ENCODE data around the gene COQ2. TPM values are rescaled to one million over a fixed set of nuclear protein-coding genes. Genes with fewer than 3 reads are reported as not detected.

The COQ2 gene
- polyA plus RNA-seq (2012; rRNA removed) = 14.8 and 15.6 TPM in 2 replicates
- polyA plus RNA-seq (2012; cell fraction: cytosol; rRNA removed) = 16.8 and 20.6 TPM in 2 replicates
- polyA plus RNA-seq (2012; cell fraction: nucleus; rRNA removed) = 4.8 and 7.6 TPM in 2 replicates

DNA sequence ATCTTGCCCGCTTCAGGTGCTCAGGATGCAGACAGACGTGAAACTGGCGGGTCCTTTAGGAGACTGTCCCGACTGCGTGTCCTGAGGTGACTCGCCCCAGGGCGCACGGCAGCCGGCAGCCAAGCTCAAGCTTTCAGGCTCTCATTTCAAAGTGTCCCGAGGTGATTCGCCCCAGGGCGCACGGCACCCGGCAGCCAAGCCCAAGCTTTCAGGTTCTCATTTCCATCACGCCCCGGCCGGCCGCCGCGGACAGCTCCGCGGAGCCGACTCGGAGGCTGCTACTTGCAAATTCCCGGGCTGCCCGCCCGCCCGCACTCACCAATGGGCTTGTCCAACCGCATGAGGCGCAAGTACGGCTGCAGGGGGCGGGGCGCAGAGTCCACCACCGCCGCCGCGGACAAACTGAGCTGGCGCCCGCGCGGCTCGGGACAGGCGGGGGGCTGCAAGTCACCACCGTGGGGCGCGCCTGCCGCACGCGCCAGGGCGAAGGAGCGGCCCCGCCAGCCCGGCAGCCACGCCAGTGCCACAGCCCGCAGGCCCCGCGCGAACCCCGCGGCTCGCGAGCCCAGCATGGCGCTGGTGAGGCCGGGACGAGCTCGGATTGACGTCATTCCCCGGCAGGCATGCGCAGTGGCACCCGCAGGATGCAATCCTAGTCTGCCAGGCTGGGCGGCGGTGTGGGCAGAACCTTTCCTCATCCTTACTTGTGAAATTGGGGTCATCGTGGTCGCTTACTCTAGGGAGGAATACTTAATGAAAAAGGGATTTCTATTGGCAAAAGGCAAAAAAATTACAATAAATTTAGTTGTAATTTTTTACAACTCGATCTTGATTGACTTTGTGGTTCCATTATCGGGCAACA, at the start of gene COQ2:
COQ2 (minus strand) TSS at position 606 of the 862 bp plus-strand sequence; CDS start at position 572, 34 bp downstream.
- TF ChIP-seq, protein P1, sequence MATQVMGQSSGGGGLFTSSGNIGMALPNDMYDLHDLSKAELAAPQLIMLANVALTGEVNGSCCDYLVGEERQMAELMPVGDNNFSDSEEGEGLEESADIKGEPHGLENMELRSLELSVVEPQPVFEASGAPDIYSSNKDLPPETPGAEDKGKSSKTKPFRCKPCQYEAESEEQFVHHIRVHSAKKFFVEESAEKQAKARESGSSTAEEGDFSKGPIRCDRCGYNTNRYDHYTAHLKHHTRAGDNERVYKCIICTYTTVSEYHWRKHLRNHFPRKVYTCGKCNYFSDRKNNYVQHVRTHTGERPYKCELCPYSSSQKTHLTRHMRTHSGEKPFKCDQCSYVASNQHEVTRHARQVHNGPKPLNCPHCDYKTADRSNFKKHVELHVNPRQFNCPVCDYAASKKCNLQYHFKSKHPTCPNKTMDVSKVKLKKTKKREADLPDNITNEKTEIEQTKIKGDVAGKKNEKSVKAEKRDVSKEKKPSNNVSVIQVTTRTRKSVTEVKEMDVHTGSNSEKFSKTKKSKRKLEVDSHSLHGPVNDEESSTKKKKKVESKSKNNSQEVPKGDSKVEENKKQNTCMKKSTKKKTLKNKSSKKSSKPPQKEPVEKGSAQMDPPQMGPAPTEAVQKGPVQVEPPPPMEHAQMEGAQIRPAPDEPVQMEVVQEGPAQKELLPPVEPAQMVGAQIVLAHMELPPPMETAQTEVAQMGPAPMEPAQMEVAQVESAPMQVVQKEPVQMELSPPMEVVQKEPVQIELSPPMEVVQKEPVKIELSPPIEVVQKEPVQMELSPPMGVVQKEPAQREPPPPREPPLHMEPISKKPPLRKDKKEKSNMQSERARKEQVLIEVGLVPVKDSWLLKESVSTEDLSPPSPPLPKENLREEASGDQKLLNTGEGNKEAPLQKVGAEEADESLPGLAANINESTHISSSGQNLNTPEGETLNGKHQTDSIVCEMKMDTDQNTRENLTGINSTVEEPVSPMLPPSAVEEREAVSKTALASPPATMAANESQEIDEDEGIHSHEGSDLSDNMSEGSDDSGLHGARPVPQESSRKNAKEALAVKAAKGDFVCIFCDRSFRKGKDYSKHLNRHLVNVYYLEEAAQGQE (IDR thresholded peaks at IDR 0.05; ENCODE audit: low read depth, low read length) = peak; percentile 83
- peak; percentile 3; the same call in 1 of the 2 replicates for TF ChIP-seq YY1 (IDR thresholded peaks at IDR 0.05; ENCODE audit: low read depth)
- peak; percentile 94 for TF ChIP-seq POLR2AphosphoS5 (IDR thresholded peaks at IDR 0.05; ENCODE audit: low read depth, low read length)
- no peak for TF ChIP-seq RCOR1 (IDR thresholded peaks at IDR 0.05; ENCODE audit: low read length)
- no peak for TF ChIP-seq JUND (IDR thresholded peaks at IDR 0.05)
- TF ChIP-seq, protein P2, sequence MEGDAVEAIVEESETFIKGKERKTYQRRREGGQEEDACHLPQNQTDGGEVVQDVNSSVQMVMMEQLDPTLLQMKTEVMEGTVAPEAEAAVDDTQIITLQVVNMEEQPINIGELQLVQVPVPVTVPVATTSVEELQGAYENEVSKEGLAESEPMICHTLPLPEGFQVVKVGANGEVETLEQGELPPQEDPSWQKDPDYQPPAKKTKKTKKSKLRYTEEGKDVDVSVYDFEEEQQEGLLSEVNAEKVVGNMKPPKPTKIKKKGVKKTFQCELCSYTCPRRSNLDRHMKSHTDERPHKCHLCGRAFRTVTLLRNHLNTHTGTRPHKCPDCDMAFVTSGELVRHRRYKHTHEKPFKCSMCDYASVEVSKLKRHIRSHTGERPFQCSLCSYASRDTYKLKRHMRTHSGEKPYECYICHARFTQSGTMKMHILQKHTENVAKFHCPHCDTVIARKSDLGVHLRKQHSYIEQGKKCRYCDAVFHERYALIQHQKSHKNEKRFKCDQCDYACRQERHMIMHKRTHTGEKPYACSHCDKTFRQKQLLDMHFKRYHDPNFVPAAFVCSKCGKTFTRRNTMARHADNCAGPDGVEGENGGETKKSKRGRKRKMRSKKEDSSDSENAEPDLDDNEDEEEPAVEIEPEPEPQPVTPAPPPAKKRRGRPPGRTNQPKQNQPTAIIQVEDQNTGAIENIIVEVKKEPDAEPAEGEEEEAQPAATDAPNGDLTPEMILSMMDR (IDR thresholded peaks at IDR 0.05) = 0 out of 2 replicates have a peak, but pooled peaks have one; percentile 20
- peak; percentile 83 for TF ChIP-seq TAF1 (IDR thresholded peaks at IDR 0.05; ENCODE audit: borderline replicate concordance, low read depth, low read length)
- TF ChIP-seq RFX5 (IDR thresholded peaks at IDR 0.05; ENCODE audit: low read length) = no peak
- TF ChIP-seq MXI1 (IDR thresholded peaks at IDR 0.05; ENCODE audit: low read depth, low read length) = peak; percentile 90
- peak; percentile 97 for TF ChIP-seq CHD2 (IDR thresholded peaks at IDR 0.05; ENCODE audit: low read length, partially characterized antibody)
- TF ChIP-seq, protein P3, sequence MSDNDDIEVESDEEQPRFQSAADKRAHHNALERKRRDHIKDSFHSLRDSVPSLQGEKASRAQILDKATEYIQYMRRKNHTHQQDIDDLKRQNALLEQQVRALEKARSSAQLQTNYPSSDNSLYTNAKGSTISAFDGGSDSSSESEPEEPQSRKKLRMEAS (IDR thresholded peaks at IDR 0.05; ENCODE audit: low read depth) = peak; percentile 85
- TF ChIP-seq SIN3A (IDR thresholded peaks at IDR 0.05; ENCODE audit: borderline replicate concordance, low read depth, low read length) = peak; percentile 99
- TF ChIP-seq NRF1 (IDR thresholded peaks at IDR 0.05; ENCODE audit: low read depth, low read length) = peak; percentile 87
- no peak for TF ChIP-seq ELF1 (IDR thresholded peaks at IDR 0.05)
- no peaks in the 10 kb centered on the region for H4K20me1 ChIP-seq (ENCODE audit: insufficient read depth)
- peak within 1 kb of the TSS; percentile 99 for H2AFZ ChIP-seq (ENCODE audit: low read depth)
- H3K4me2 ChIP-seq = peak within 1 kb of the TSS; percentile 95
- no peaks in the 10 kb centered on the region for H3K9me2 ChIP-seq
- no peaks in the 10 kb centered on the region for H3F3A ChIP-seq (replicated peaks; ENCODE audit: insufficient read depth)
- H3K4me3 ChIP-seq (ENCODE audit: low read depth in 2 of 2, low read length in 1 of 2) = peak within 1 kb of the TSS; percentile 75 to 79
- H3K36me3 ChIP-seq (replicated peaks in 1 of 2; ENCODE audit: control insufficient read depth in 1 of 2, insufficient read depth in 2 of 2, low read length in 1 of 2) = no peaks in the 10 kb centered on the region
- ChIA-PET POLR2A (interaction anchor here (0.7 to 0.9 kb wide), 2 partner anchors 171 to 271 kb away, joined by 3 to 5 read pairs; partner anchors contain the start of gene HELQ), CTCF (interaction anchor here (0.9 to 3.2 kb wide), 15 partner anchors 8 to 433 kb away, joined by 3 to 16 read pairs (median 3); partner anchors contain the start of gene ABRAXAS1)
- H3K27me3 ChIP-seq (ENCODE audit: insufficient read depth) = no peaks in the 10 kb centered on the region
- DNase-seq = peak; percentile 95
- H3K79me2 ChIP-seq (ENCODE audit: insufficient read depth) = peaks cover 18% of the 10 kb centered on the region; the same call in 1 of the 2 replicates
- H3K9me3 ChIP-seq = no peaks in the 10 kb centered on the region
- H3K27ac ChIP-seq (ENCODE audit: low read depth in 2 of 2, low read length in 1 of 2) = peak within 1 kb of the TSS; percentile 77 to 93
- H3K4me1 ChIP-seq (ENCODE audit: control insufficient read depth in 1 of 2, insufficient read depth in 2 of 2, low read depth in 1 of 2, low read length in 1 of 2) = peaks cover 0 to 7% of the 10 kb centered on the region in 2 experiments; a peak in 2 of 4 replicates
- 0% methylated on average over 29 of the region's 76 CpGs for WGBS (ENCODE audit: low lambda C conversion rate)
- H3K9ac ChIP-seq = peak within 1 kb of the TSS; percentile 61

Data from SK-N-SH (cell line).